HCEC 1CT (cell line): ENCODE measurements around the gene DNAH17.

Source experiments
- DNase-seq: peaks from one replicate; pipeline ENCODE4 v3.0.0-alpha.2; 2017

The DNAH17 gene

DNA sequence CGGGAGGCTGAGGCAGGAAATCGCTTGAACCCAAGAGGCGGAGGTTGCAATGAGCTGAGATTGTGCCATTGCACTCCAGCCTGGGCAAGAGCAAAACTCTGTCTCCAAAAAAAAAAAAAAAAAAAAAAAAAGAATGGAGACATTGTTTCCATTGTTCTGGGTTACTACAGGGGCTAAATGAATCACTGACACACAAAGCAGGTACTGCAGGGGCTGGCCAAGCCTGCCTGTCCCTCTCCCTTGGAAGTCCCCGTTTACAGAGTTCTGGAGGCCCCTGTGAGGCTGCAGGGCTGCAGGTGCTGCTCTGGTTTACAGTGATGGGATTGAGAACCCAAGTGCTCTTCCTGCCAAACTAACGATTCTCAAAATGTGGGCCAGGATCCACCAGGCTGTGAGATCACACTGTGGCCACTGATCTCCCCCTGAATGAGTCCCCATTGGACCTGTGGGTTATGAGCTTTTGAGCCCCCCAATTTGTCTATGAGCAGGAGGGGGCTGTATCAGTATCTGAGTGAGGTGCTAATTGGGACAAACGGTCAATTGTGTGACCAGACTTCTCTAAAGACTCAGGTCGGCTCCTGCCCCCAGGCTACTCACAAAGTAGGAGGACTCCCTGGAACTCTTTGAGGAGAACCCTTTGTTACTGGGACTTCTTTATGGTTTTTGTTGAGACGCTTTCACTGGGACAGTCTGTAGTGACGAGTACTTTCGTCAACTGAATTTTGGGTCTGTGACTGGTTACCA lies 39.0 kb downstream of the DNAH17 start:
- no peak for DNase-seq

- no peak for DNase-seq
These were observed 39.9 kb downstream of the DNAH17 start for GRCh38 chr17:78537217-78537860.

DNA sequence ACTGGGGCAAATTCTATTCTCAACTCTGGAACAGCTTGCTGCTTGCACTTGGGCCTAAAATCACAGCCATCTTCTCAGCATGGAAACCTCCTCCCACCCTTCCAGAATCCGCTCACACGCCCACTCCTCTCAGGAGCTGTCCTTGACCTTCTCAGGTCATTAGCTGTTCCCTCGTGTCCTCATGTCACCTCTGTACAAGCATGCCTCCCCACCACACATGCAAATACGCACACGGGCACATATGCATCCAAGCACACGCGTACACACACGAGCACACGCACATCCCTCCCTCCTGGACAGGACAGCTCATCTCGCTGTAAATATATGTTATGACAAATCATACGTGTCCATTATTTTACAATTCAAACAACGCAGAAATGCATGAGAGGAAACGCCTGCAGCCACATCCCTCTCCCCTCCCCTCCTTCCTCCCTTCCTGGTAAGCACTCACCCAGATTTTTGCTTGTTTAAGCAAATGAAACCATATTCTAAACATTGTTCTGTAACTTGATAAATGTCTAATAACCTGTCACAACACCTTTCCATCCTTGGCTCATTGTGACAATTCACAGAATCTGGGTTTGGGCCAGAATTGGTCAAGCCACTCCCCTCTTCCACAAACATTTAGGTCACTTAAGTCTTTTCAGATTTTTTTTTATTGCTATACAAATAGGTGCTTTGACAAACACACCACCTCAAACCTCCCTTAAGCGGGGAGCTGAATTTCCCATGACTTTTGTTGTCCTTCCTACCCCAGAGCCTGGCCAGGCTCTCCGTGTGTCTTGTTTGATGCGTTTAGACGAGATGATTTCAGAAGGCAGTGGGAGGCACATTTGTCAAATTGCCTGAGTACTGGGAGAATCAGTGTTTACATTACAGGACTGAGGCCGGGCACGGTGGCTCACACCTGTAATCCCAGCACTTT lies 41.7 kb downstream of the DNAH17 start:
- DNase-seq, result no peak

DNA sequence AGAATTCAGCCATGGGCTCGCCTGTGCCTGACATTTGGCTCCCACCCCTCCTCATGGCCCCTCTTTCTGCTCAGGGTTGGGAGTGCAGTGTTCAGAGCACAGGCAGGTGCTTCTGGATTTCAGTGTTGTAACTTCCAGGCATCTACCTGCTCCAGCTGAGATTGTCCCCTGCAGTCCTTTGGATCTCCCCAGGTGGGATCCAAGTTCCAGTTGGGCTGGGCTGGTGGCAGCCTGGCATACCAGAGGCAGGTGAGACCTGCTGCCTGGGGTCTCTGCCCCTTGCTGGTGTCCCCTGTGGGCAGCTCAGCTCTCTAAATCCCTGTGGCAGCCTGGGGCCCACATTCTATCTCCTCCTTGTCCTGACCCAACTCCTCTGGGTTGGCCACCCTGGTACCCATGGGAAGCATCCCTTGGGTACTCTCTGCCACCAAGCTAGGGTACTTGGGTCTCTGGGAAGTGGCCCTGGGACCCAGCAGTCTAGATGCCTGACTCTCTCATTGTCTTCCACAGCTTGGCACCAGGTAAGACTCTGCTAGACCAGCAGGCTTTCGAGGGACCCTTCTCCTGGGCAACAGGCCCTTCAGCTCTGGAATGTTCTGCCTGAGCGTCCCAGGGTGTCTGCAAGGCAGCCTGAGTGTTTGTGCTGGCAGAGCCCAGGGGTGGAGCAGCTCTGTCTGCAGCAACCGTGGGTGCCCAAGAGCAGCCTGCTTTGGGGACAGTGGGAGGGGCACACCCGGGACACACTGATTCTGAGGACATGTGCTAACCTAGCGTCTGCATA lies 42.5 kb downstream of the DNAH17 start:
- DNase-seq, result no peak

GRCh38 chr17:78532922-78533640 lies 44.1 kb downstream of the DNAH17 start:
- no peak for DNase-seq

DNA sequence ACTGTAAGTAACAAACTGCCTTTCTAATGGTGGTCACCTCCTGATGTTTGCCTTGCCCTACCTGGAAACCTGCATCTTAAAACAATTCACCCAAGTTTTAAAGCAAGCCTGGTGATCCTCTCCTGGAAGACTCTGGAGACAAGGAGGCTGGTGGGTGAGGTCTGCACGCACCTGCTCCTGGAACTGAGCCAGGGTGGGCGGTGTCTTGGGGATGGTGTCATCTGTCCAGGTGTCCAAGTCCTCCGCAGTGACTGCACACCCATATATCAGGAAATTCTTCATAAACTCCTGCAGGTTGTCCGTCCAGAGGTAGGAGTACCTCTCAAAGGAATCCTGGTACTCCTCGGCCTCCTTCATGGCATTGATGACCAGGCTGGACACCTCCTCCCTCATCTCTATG lies 44.9 kb downstream of the DNAH17 start:
- no peak for DNase-seq

DNA sequence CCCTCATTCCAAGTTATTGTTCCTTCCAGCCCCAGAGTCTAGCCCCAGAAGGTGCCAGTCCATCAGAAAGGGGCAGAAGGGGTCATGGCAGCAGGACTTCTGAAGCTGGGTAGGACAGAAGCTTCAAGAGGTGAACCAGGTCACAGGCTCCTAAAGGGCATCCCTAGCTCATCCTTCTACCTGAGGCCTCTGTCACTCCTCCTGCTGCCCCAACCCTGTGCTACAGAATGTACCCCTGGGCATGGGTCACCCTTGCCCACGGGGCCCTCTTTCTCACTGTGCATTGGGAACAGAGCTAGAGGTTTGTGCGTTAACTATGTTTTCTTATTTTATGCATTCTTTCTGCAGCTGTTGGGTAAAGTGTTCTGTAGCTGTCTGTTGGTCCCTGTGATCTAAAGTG lies 46.5 kb downstream of the DNAH17 start:
- DNase-seq, result no peak

- no peak for DNase-seq
These were observed 47.1 kb downstream of the DNAH17 start for GRCh38 chr17:78529871-78530670.

- no peak for DNase-seq
These were observed 47.9 kb downstream of the DNAH17 start for GRCh38 chr17:78529251-78529650.

DNA sequence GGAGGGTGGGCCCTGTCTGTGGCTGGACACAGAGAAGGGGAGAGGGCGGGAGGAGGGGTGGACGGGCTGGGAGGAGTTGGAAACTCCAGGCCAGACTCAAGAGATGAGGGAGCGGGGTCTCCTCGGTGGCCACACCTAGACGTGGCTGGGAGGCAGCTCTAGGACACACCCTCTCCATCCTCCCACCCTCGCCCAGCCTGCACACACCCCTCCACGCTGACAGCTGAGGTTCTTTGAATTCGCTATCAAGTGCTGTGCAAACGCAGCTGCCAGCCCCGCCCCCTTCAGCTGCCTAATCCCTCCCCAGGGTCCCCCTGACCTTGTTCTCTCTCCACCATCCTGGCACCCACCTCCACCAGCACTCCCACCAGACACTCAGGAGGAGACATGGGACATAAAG lies 48.7 kb downstream of the DNAH17 start:
- DNase-seq, result no peak

- no peak for DNase-seq
These were observed 49.9 kb downstream of the DNAH17 start for GRCh38 chr17:78527345-78527744.

DNA sequence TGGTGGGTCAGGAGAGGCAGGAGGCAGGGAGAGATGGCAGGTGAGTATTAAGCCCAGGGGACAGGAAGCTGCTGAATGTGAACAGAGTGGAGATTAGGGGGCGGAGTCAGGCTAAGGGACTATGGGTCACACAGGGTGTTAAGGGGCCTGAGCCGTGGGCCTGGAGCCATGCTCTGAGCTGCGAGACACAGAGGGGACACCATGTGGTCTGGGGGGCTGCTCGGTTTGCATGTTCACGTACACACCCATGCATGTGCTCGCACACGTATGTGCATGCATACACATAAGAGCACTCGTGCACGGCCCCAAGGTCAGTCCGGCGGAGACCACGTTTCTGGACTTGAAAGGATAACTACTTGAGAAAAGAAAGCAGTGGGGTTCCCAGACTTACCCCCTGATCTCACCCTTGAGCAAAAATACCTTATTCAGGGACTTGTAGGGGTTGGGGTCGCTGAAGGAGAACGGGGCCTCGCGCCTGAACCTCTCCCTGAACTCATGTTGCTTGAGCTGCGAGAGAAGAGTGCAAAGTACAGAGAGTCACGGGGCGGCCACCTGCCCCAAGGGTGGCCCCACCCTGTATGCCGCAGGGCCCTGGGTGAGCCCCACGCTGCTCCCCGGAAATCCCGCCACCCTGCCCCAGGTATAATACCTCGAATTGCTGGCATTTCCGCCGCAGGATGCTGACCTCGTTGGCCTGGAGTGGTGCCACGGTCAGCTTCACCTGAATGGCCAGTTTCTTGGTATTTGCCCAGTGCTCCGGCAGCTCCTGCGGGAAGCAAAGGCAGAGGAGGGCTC lies 50.8 kb downstream of the DNAH17 start:
- no peak for DNase-seq

DNA sequence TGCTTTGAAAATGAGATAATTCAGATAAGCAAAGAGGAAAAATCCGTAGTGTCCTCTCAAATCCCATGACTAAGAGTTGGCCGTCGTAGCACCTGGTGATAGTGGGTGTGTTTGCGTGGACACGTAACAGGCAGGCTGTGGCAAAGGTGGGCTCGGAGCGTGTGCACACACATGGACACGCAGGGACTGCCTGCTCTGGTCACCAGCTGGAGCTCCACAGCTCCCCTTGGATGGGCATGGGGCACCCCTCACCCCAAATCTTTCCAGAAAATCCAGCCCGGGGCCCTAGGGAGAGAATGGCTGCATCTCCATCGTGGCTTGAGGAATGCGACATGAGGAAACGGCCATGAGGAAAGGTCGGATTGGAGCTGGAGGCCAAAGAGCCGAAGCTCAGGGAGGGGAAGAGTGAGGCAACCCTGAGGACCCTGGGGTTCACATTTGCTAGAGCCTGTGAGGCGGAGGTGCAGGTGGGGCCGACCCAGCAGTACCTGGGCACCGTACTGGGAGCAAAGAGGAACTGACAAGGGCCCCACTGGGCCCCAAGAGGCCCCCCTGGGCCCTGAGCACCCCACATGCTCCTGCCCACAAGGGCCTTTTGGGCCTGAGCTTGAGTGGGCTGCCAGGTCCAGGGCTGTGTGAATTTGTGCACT lies 51.6 kb downstream of the DNAH17 start:
- DNase-seq, result no peak

GRCh38 chr17:78524870-78525510 lies 52.2 kb downstream of the DNAH17 start:
- DNase-seq, result no peak

- no peak for DNase-seq
These were observed 53.1 kb downstream of the DNAH17 start for GRCh38 chr17:78523934-78524655.

- DNase-seq, result no peak
These were observed 55.0 kb downstream of the DNAH17 start for GRCh38 chr17:78522031-78522809.

- DNase-seq, result no peak
These were observed 59.8 kb downstream of the DNAH17 start for GRCh38 chr17:78517421-78517820.

- no peak for DNase-seq
These were observed 61.7 kb downstream of the DNAH17 start for GRCh38 chr17:78515480-78515879.
